Mucosa of descending colon (tissue), 3 donors: ENCODE measurements around the gene KSR1. TPM values are rescaled to one million over a fixed set of nuclear protein-coding genes. Genes with fewer than 3 reads are reported as not detected.
"Not testable (repeated sequence)": the region's sequence is repeated elsewhere in the genome, so short reads cannot be mapped to it uniquely, and the experiment has no call there.

Experiments used
- ATAC-seq: fragments of 200-7000 bp; cut with Tn5 transposase; one replicate; pipeline ENCODE4 v1.9.1; 2020; ENCODE audit warnings: mild to moderate bottlenecking, moderate library complexity
- DNase-seq, 3 donors: peaks; one replicate each; pipeline ENCODE4 v3.0.0-alpha.2; 2020
- H3K36me3 ChIP-seq: fragments of 200-600 bp; one replicate; pipeline ENCODE4 v1.8.0; 2021; ENCODE audit warnings: low read depth, mild to moderate bottlenecking
- H3K4me1 ChIP-seq: fragments of 200-600 bp; one replicate; pipeline ENCODE4 v1.8.0; 2021; ENCODE audit warnings: low read depth, mild to moderate bottlenecking
- H3K4me3 ChIP-seq: fragments of 200-600 bp; one replicate; pipeline ENCODE4 v1.8.0; 2021; ENCODE audit warnings: mild to moderate bottlenecking
- H3K9me3 ChIP-seq: fragments of 200-600 bp; one replicate; pipeline ENCODE4 v1.8.0; 2021; ENCODE audit warnings: mild to moderate bottlenecking
- intact Hi-C, 2 donors: fragments of 100-400 bp; cut with DNase I in 1 of 2; cut with micrococcal nuclease in 1 of 2; formaldehyde crosslinking; loops; one replicate each; pipeline versions ENCODE4 v1.11.0 to v1.11.1; 2022; cut with DNase I, micrococcal nuclease
- total RNA-seq, 3 donors: library from RNA; stranded (reverse); fragmentation: NEBNext Ultra II Directional in 2 of 3; extraction: Animal tissue kit (Norgen Biotek cat#: 25700) in 2 of 3; gene quantifications; one replicate each; pipeline versions ENCODE4 v1.2.1 to v1.2.4, GENCODE V29; 2021 to 2023
- TF ChIP-seq, protein P1 (sequence below): fragments of 200-600 bp; IDR thresholded peaks from one replicate; pipeline ENCODE4 v1.8.0; 2022; ENCODE audit warnings: antibody characterized with exemption, mild to moderate bottlenecking
- donor health status: DM: no; HTN: no; CAD: no; lungs with moderate emphysema.
- donor health status: DM: no; HTN: no; CAD: no.
- donor health status: DM: no; HTN: yes; CAD: no.

The KSR1 gene
- total RNA-seq, 3 donors from 2014 or later = 20.5 to 50.4 (median 21.3) TPM

DNA sequence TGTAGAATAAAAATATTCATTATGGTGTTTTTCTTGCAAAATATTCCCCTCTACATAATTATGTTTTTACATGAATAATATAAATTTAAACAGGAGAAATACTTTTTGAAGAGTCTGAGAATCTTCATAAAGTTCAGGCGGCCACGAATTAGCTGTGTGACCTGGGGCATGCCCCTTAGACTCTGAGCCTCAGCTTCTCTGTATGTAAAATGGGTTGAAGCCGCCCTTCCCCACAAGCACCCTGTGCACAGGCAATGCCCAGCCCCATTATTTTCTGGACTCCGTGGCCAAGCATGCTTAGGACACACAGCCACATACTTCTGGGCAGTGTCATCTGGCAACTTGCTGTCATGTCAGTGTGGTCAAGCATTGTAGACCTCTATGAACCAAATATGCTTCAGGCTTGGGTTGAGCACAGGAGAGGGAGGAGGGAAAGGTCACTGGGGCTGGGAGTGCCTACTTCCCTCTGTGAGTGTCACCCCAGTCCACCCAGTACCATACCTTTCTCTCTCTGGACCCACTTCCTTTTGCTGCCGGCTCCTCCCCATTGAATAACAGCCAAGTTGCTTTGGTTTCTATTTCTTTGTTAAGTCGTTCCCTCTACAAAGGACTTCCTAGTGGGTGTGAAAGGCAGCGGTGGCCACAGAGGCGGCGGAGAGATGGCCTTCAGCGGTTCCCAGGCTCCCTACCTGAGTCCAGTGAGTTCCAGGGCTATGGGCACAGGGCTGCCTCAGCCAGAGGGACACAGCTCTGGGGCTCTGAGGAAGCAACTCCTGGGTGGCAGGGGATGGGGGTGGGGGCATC lies 174.6 kb downstream of the KSR1 start, which contains the start of gene LGALS9:
LGALS9 (plus strand) TSS at position 582 of the 804 bp plus-strand sequence; CDS start at position 660, 78 bp downstream.
- DNase-seq (peak; percentile 74 to 87 (median 82)), ATAC-seq (peak; percentile 83)
- Histone ChIP-seq H3K36me3 (no peaks in the 10 kb centered on the region), H3K4me1 (peaks cover 40% of the 10 kb centered on the region), H3K9me3 (no peaks in the 10 kb centered on the region), H3K4me3 (peak within 1 kb of the TSS; percentile 24)
- intact Hi-C loops = no loop called here
- TF ChIP-seq, protein P1, sequence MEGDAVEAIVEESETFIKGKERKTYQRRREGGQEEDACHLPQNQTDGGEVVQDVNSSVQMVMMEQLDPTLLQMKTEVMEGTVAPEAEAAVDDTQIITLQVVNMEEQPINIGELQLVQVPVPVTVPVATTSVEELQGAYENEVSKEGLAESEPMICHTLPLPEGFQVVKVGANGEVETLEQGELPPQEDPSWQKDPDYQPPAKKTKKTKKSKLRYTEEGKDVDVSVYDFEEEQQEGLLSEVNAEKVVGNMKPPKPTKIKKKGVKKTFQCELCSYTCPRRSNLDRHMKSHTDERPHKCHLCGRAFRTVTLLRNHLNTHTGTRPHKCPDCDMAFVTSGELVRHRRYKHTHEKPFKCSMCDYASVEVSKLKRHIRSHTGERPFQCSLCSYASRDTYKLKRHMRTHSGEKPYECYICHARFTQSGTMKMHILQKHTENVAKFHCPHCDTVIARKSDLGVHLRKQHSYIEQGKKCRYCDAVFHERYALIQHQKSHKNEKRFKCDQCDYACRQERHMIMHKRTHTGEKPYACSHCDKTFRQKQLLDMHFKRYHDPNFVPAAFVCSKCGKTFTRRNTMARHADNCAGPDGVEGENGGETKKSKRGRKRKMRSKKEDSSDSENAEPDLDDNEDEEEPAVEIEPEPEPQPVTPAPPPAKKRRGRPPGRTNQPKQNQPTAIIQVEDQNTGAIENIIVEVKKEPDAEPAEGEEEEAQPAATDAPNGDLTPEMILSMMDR = no peak

- TF ChIP-seq, protein P1 = no peak
- Histone ChIP-seq H3K9me3 (no peaks in the 10 kb centered on the region), H3K4me3 (peak overlapping the region; percentile 24), H3K36me3 (no peaks in the 10 kb centered on the region), H3K4me1 (peaks cover 43% of the 10 kb centered on the region)
- intact Hi-C loops = no loop called here
- DNase-seq = peak in 1 of 3 donors; percentile 48
- ATAC-seq = peak; percentile 41
Measured at GRCh38 chr17:27631411-27631760, 175.1 kb downstream of the KSR1 start.

DNA sequence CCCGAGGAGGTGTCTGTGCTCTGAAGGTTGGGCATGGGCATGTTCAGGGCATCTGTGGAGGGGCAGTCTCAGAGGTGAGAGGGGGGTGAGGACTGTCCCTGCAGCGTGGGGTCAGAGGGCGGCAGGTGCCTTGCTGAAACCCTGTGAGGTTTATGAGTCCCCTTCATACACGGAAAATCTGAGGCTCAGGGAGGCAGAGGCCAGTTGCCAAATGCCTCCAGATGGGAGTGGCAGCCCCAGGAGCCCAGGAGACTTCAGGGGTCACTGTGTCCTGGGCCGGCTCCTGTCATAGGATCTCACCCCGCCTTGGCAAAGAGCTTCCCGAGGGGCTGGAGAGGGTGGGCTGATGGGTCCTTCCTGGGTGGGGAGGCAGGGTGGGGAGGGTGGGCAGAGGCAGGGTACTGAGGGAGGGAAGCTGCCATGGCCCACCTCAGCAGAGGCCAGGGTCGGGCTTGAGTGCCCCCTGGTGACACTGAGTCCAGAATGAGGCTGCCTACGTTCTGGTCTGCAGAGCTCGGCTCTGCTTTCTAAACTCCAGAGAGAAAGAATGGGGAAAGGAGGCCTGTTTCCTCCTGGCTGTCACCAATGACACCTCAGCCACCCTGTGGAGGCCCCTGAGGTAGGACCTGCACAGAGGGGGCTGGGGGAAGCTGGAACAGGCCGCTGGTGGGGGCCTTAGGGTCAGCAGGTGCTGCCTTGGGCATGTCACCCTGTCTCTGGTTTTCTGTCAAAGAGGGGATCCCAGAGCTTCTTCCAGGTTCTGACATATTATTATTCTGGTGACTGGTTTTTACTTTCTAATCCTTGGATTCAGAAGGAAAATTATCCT lies 175.9 kb downstream of the KSR1 start:
- DNase-seq = peak in 2 of 3 donors; percentile 58 to 69
- TF ChIP-seq, protein P1 = no peak
- Histone ChIP-seq H3K9me3 (no peaks in the 10 kb centered on the region), H3K4me3 (peak overlapping the region; percentile 24), H3K36me3 (no peaks in the 10 kb centered on the region), H3K4me1 (peaks cover 43% of the 10 kb centered on the region)
- intact Hi-C loops = no loop called here
- peak; percentile 26 for ATAC-seq

- H3K36me3 ChIP-seq, H3K4me3 ChIP-seq, intact Hi-C loops, H3K9me3 ChIP-seq: not testable (repeated sequence)
- peak; percentile 43 for ATAC-seq
- H3K4me1 ChIP-seq = peaks cover 43% of the 10 kb centered on the region
- peak; percentile 71 to 86 (median 80) for DNase-seq
Measured at GRCh38 chr17:27632766-27633165, 176.5 kb downstream of the KSR1 start.

- peaks cover 43% of the 10 kb centered on the region for H3K4me1 ChIP-seq
Measured at GRCh38 chr17:27633312-27634025, 177.2 kb downstream of the KSR1 start.

More at GRCh38 chr17:27633312-27634025, 177.2 kb downstream of the KSR1 start:
- Histone ChIP-seq H3K4me3 (no peak overlapping the region), H3K9me3 (no peaks in the 10 kb centered on the region), H3K36me3 (no peaks in the 10 kb centered on the region)
- TF ChIP-seq, protein P1 = no peak
- intact Hi-C loops = no loop called here
- DNase-seq (peak in 2 of 3 donors; percentile 52 to 57), ATAC-seq (no peak)
